Measurements from ENCODE around the gene CLUH. TPM values are rescaled to one million over a fixed set of nuclear protein-coding genes. Genes with fewer than 3 reads are reported as not detected.

CLUH gene
- total RNA-seq, 1 donor from 2014 or later = 40.2 TPM

DNA sequence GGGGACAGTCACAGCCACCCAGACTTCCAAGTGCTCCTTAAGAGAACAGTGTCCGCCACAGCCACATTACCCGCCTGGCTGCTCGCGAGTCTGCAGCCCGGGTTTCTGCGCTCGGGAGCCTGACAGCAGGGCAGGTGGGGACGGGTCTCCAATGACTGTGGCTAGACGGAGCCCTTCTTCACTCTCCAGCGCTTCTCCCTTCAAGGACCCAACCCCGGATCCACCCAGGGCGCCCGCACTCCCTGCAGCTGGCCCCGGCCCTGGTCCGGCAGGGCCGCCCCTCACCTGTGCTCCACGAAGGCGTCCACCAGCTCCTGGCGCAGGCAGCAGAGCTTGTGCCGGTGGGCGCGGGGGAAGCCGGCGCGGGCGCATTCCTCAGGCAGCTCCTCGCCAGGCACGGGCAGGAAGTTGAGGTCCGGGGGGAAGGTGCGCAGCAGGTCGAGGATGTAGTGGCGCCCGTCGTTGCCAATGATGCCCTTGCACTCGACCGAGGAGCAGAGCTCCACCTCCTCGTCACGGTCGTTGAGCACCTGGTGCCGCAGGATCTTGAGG lies 13.9 kb downstream of the CLUH start:
- DNase-seq (ENCODE audit: low spot score, unreplicated experiment) = no peak
- H3K36me3 Mint-ChIP-seq (ENCODE audit: insufficient read depth) = peaks cover 4% of the 10 kb centered on the region
- TF ChIP-seq, protein P1, sequence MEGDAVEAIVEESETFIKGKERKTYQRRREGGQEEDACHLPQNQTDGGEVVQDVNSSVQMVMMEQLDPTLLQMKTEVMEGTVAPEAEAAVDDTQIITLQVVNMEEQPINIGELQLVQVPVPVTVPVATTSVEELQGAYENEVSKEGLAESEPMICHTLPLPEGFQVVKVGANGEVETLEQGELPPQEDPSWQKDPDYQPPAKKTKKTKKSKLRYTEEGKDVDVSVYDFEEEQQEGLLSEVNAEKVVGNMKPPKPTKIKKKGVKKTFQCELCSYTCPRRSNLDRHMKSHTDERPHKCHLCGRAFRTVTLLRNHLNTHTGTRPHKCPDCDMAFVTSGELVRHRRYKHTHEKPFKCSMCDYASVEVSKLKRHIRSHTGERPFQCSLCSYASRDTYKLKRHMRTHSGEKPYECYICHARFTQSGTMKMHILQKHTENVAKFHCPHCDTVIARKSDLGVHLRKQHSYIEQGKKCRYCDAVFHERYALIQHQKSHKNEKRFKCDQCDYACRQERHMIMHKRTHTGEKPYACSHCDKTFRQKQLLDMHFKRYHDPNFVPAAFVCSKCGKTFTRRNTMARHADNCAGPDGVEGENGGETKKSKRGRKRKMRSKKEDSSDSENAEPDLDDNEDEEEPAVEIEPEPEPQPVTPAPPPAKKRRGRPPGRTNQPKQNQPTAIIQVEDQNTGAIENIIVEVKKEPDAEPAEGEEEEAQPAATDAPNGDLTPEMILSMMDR (IDR thresholded peaks at IDR 0.05; ENCODE audit: unreplicated experiment) = no peak
- H3K27ac Mint-ChIP-seq = no peak overlapping the region
- no peaks in the 10 kb centered on the region for H3K9me3 Mint-ChIP-seq (ENCODE audit: low read depth)
- no peak overlapping the region for H3K4me3 Mint-ChIP-seq (ENCODE audit: low read depth)
- no peaks in the 10 kb centered on the region for H3K27me3 Mint-ChIP-seq
- no peaks in the 10 kb centered on the region for H3K4me1 Mint-ChIP-seq (ENCODE audit: low read depth)

DNA sequence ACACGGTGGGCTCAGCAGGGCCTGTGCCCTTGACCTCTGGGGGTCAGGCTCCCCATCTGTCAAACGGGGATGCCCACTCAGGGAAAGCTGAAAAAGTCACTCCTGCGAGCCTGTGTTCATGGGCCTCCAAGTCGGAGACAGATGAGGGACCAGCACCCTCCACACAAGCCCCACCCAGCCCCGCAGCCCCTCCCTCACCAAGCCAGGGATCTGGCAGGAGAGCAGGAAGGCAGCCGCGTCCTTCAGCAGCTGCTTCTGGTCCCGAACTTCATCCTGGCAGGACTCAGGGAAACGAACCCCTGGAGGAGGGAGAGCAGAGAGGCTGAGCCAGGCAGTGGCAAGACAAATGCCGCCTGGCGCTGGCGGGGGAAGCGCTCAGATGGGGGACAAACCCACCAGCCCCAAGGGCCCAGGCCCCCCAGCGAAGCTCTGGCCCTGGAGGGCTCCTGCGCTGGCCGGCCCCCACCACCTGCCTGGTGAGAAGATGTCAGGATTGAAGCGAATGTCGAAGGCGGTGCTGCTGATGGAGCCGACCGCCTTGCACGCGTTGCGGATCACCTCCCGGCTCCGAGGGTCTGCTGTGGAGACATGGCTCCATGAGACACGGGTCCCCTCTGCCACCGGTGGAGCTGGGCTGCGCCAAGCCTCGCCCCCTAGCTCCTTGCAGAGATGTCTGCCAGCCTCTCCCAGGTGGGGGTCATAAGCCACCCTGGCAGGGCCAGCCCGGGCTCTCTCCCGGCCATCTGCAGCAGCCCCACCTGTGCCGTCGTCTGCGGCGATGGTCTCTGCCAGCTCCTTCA lies 15.4 kb downstream of the CLUH start:
- Mint-ChIP-seq H3K4me1 (ENCODE audit: low read depth) (no peaks in the 10 kb centered on the region), H3K36me3 (ENCODE audit: insufficient read depth) (peaks cover 2% of the 10 kb centered on the region), H3K27ac (no peak overlapping the region), H3K9me3 (ENCODE audit: low read depth) (no peaks in the 10 kb centered on the region), H3K4me3 (ENCODE audit: low read depth) (no peak overlapping the region), H3K27me3 (no peaks in the 10 kb centered on the region)
- no peak for DNase-seq (ENCODE audit: low spot score, unreplicated experiment)
- TF ChIP-seq, protein P1 (IDR thresholded peaks at IDR 0.05; ENCODE audit: unreplicated experiment) = no peak

DNA sequence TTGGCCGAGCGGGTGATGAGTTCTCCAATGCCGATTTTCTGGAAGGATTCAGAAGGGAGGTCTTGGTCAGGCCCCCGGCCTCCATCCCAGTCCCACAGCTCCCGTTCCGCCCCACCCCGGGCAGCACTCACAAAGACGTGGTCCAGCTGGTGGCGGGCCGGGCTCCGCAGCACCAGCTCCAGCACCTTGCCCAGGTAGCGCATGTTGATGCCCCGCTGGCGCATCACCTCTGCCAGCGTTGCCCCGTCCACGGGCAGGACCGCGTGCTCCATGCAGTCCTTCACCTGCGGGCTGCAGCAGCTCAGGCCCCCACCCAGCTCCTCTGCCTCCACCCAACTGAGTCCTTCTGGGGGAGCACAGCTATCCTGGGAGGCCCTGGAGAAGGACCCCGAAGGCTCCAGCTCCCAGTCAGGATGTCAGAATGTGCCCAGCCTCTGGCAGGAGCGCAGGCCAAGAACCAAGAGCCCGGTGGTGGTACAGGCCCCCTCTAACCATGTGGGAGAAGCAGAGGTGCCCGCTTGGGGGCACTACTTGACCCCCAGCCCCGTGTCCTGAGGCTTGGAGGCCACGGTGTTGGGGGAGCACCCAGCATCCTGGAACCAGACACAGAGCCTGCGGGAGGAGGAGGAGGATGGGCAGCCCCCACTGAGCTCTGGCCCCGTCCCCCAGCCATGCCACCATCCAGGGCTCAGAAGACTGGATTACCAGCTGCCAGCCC lies 16.2 kb downstream of the CLUH start:
- H3K4me1 Mint-ChIP-seq (ENCODE audit: low read depth) = no peaks in the 10 kb centered on the region
- no peaks in the 10 kb centered on the region for H3K27me3 Mint-ChIP-seq
- DNase-seq (ENCODE audit: low spot score, unreplicated experiment) = no peak

DNA sequence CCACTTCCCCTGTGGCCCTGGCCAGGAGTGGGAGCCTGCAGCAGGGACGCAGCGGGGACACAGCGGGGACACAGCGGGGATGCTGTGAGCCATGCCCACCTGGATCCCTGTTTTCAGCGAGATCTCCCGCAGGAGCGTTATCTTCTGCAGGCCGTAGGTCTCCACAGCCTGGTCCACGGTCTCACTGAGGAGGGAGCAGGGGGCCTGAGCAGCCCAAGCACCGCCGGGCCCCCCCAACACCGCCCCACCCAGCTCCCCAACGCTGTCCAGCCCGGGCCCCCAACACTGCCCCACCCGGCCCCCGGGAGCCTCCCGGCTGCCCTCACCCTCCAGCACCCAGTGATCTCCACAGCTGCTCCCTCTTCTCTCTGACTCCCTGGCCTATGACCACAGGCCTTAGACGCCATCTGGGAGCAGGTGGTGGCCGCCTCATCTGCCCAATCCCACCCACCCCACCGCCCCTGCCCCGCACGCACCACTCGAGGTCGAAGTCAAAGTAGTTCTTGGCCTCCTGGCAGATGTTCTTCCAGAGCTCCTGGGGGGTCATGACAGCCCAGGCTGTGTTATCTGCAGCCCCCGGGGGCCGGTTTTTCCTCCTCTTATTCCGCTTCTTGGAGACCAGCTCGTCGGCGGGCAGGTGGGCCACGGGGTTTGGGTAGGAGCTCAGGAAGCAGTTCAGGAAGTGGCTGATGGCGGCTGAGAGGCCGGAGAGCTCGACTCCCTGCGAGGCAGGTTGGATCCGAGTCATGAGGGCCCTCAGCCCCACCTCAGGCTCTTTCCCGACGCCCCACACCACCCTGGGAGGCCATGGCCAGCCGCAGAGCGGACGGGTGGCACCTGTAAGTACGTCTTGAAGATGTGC lies 17.0 kb downstream of the CLUH start:
- Mint-ChIP-seq H3K36me3 (ENCODE audit: insufficient read depth) (peaks cover 1% of the 10 kb centered on the region), H3K27ac (no peak overlapping the region), H3K4me3 (ENCODE audit: low read depth) (no peak overlapping the region), H3K27me3 (no peaks in the 10 kb centered on the region), H3K9me3 (ENCODE audit: low read depth) (no peaks in the 10 kb centered on the region), H3K4me1 (ENCODE audit: low read depth) (no peaks in the 10 kb centered on the region)
- no peak for DNase-seq (ENCODE audit: low spot score, unreplicated experiment)
- TF ChIP-seq, protein P1 (IDR thresholded peaks at IDR 0.05; ENCODE audit: unreplicated experiment) = no peak

More for the DNA sequence above, 16.2 kb downstream of the CLUH start:
- TF ChIP-seq, protein P1 (IDR thresholded peaks at IDR 0.05; ENCODE audit: unreplicated experiment) = no peak
- H3K27ac Mint-ChIP-seq = no peak overlapping the region
- H3K9me3 Mint-ChIP-seq (ENCODE audit: low read depth) = no peaks in the 10 kb centered on the region
- H3K36me3 Mint-ChIP-seq (ENCODE audit: insufficient read depth) = peaks cover 2% of the 10 kb centered on the region
- no peak overlapping the region for H3K4me3 Mint-ChIP-seq (ENCODE audit: low read depth)

Measured in progenitor cell of endocrine pancreas (in vitro differentiated cells).